ENCODE measurements around the gene ASAP3.

Gene ASAP3

GRCh38 chr1:23449306-23449705 is 34.7 kb downstream of the ASAP3 start:
- no peaks in the 10 kb centered on the region for H4K20me1 ChIP-seq (ENCODE audit: control insufficient read depth, insufficient read depth, low read depth, low read length)
- no peaks in the 10 kb centered on the region for H3F3A ChIP-seq (ENCODE audit: control insufficient read depth, insufficient read depth)
- H3K36me3 ChIP-seq (ENCODE audit: control insufficient read depth, low read length): peaks cover 5% of the 10 kb centered on the region; the same call in 1 of the 2 replicates
- H3K4me1 ChIP-seq (ENCODE audit: control insufficient read depth, low read length): no peaks in the 10 kb centered on the region
- no peak for TF ChIP-seq CTCF (IDR thresholded peaks at IDR 0.05; ENCODE audit: low read depth, low read length, poor library complexity, severe bottlenecking)
- no peak for TF ChIP-seq EZH2phosphoT487 (IDR thresholded peaks at IDR 0.05; ENCODE audit: borderline replicate concordance, low read length)
- no peaks in the 10 kb centered on the region for H3K9me3 ChIP-seq (ENCODE audit: control insufficient read depth, insufficient read depth, low read length)
- H3K27ac ChIP-seq (ENCODE audit: low read depth, low read length): no peak overlapping the region
- H3K27me3 ChIP-seq (ENCODE audit: control insufficient read depth, low read length): no peaks in the 10 kb centered on the region
- H3K4me2 ChIP-seq (ENCODE audit: low read length): no peak overlapping the region
- no peaks in the 10 kb centered on the region for H3K79me2 ChIP-seq (ENCODE audit: control insufficient read depth, low read length)
- H3K4me3 ChIP-seq (ENCODE audit: low read length): no peak overlapping the region
- no peaks in the 10 kb centered on the region for H3K9me2 ChIP-seq (replicated peaks; ENCODE audit: control insufficient read depth, low read length)

GRCh38 chr1:23448846-23449245 is 35.1 kb downstream of the ASAP3 start:
- peaks cover 5% of the 10 kb centered on the region; the same call in 1 of the 2 replicates for H3K36me3 ChIP-seq (ENCODE audit: control insufficient read depth, low read length)
- H3K4me2 ChIP-seq (ENCODE audit: low read length): no peak overlapping the region
- H3K4me1 ChIP-seq (ENCODE audit: control insufficient read depth, low read length): no peaks in the 10 kb centered on the region
- no peaks in the 10 kb centered on the region for H3K9me2 ChIP-seq (replicated peaks; ENCODE audit: control insufficient read depth, low read length)
- no peaks in the 10 kb centered on the region for H3K27me3 ChIP-seq (ENCODE audit: control insufficient read depth, low read length)
- no peaks in the 10 kb centered on the region for H3K79me2 ChIP-seq (ENCODE audit: control insufficient read depth, low read length)
- no peaks in the 10 kb centered on the region for H3F3A ChIP-seq (ENCODE audit: control insufficient read depth, insufficient read depth)
- no peak overlapping the region for H3K27ac ChIP-seq (ENCODE audit: low read depth, low read length)
- H4K20me1 ChIP-seq (ENCODE audit: control insufficient read depth, insufficient read depth, low read depth, low read length): no peaks in the 10 kb centered on the region
- H3K4me3 ChIP-seq (ENCODE audit: low read length): no peak overlapping the region
- TF ChIP-seq CTCF (IDR thresholded peaks at IDR 0.05; ENCODE audit: low read depth, low read length, poor library complexity, severe bottlenecking) (no peak), EZH2phosphoT487 (IDR thresholded peaks at IDR 0.05; ENCODE audit: borderline replicate concordance, low read length) (no peak)
- H3K9me3 ChIP-seq (ENCODE audit: control insufficient read depth, insufficient read depth, low read length): no peaks in the 10 kb centered on the region

- H3K9me2 ChIP-seq (replicated peaks; ENCODE audit: control insufficient read depth, low read length): no peaks in the 10 kb centered on the region
- H3K79me2 ChIP-seq (ENCODE audit: control insufficient read depth, low read length): no peaks in the 10 kb centered on the region
- no peak overlapping the region for H3K27ac ChIP-seq (ENCODE audit: low read depth, low read length)
- no peaks in the 10 kb centered on the region for H3K4me1 ChIP-seq (ENCODE audit: control insufficient read depth, low read length)
- no peak overlapping the region for H3K4me3 ChIP-seq (ENCODE audit: low read length)
- no peaks in the 10 kb centered on the region for H3K27me3 ChIP-seq (ENCODE audit: control insufficient read depth, low read length)
- H4K20me1 ChIP-seq (ENCODE audit: control insufficient read depth, insufficient read depth, low read depth, low read length): no peaks in the 10 kb centered on the region
- H3K4me2 ChIP-seq (ENCODE audit: low read length): no peak overlapping the region
- H3K9me3 ChIP-seq (ENCODE audit: control insufficient read depth, insufficient read depth, low read length): no peaks in the 10 kb centered on the region
- H3F3A ChIP-seq (ENCODE audit: control insufficient read depth, insufficient read depth): no peaks in the 10 kb centered on the region
- no peak for TF ChIP-seq CTCF (IDR thresholded peaks at IDR 0.05; ENCODE audit: low read depth, low read length, poor library complexity, severe bottlenecking)
- no peak for TF ChIP-seq EZH2phosphoT487 (IDR thresholded peaks at IDR 0.05; ENCODE audit: borderline replicate concordance, low read length)
- no peaks in the 10 kb centered on the region for H3K36me3 ChIP-seq (ENCODE audit: control insufficient read depth, low read length)
These were observed 37.2 kb downstream of the ASAP3 start for GRCh38 chr1:23446661-23447310.
